ENCODE data around the gene THEM5. TPM values are rescaled to one million over a fixed set of nuclear protein-coding genes. Genes with fewer than 3 reads are reported as not detected.
A peak's percentile ranks its signal among the peaks of the same experiment; 100 is the strongest.

The THEM5 gene
- total RNA-seq, 2 donors from 2014 or later, result not detected

DNA sequence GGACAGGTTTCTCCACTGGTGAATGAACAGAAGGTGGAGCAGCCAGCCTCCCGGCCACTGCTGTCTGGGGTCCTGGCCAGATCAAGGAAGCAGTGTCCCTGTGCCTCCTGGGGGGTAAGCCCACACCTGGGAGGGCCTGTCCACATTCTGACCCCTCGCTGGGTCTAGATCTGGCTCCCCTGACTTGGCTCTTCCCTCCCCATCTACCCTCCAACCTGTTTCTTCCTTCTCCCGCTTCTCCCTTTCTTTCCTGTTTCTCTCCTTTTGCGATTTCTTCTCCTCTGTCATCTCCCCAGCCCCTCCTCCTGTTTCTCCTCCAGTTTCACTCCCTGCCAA, 22.3 kb downstream of the THEM5 start:
- H3K27ac Mint-ChIP-seq, result no peak overlapping the region
- Histone ChIP-seq H3K9ac (ENCODE audit: extremely low read depth, low read length, poor library complexity, severe bottlenecking) (no peak overlapping the region), H3K4me1 (ENCODE audit: control insufficient read depth, insufficient read depth, low read length) (no peaks in the 10 kb centered on the region), H3K36me3 (ENCODE audit: control insufficient read depth, insufficient read depth, low read length) (no peaks in the 10 kb centered on the region), H3K27me3 (ENCODE audit: control insufficient read depth, insufficient read depth, low read length, poor library complexity, severe bottlenecking) (no peaks in the 10 kb centered on the region), H3K27ac (ENCODE audit: low read depth, low read length) (no peak overlapping the region), H3K4me3 (ENCODE audit: low read length) (no peak overlapping the region), H3K9me3 (ENCODE audit: control insufficient read depth, low read length) (no peaks in the 10 kb centered on the region)
- no peak for DNase-seq
- H3K9me3 Mint-ChIP-seq, result no peaks in the 10 kb centered on the region
- TF ChIP-seq, protein P1, sequence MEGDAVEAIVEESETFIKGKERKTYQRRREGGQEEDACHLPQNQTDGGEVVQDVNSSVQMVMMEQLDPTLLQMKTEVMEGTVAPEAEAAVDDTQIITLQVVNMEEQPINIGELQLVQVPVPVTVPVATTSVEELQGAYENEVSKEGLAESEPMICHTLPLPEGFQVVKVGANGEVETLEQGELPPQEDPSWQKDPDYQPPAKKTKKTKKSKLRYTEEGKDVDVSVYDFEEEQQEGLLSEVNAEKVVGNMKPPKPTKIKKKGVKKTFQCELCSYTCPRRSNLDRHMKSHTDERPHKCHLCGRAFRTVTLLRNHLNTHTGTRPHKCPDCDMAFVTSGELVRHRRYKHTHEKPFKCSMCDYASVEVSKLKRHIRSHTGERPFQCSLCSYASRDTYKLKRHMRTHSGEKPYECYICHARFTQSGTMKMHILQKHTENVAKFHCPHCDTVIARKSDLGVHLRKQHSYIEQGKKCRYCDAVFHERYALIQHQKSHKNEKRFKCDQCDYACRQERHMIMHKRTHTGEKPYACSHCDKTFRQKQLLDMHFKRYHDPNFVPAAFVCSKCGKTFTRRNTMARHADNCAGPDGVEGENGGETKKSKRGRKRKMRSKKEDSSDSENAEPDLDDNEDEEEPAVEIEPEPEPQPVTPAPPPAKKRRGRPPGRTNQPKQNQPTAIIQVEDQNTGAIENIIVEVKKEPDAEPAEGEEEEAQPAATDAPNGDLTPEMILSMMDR (conservative IDR thresholded peaks at IDR 0.05), result no peak
- no peaks in the 10 kb centered on the region for H3K36me3 Mint-ChIP-seq (ENCODE audit: low read depth)
- H3K4me1 Mint-ChIP-seq, result peaks cover 20% of the 10 kb centered on the region
- no peaks in the 10 kb centered on the region for H3K27me3 Mint-ChIP-seq (ENCODE audit: insufficient read depth)
- 90 to 96% methylated on average over 4 of the region's 4 CpGs for WGBS, 2 experiments (ENCODE audit: insufficient coverage in 1 of 2, insufficient read length in 1 of 2)
- H3K4me3 Mint-ChIP-seq, result no peak overlapping the region

DNA sequence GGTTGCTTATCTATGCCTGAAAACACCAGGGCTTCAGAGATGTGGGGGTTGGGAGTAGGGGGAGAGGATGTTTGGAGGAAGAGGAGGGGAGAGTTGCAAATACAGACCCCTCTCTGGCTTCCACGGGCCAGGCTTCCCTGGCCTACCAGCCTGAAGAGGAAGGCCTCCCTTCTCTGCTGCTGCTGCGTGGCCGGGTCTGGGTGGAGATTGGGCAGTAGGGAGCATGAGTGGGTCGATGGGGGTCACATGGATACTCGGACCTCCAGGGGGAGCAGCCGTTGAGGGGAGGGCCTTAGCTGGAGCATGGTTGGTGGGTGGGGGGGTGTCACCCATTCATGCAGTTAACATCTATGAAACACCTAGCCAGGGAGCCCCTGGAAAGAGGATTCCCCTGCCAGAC, 23.5 kb downstream of the THEM5 start:
- 64% methylated on average over 6 of the region's 6 CpGs; no CpG with 5 or more reads in 1 of the 2 experiments for WGBS, 2 experiments (ENCODE audit: insufficient coverage in 1 of 2, insufficient read length in 1 of 2)
- TF ChIP-seq, protein P1 (conservative IDR thresholded peaks at IDR 0.05), result no peak
- Histone ChIP-seq H3K27me3 (ENCODE audit: control insufficient read depth, insufficient read depth, low read length, poor library complexity, severe bottlenecking) (no peaks in the 10 kb centered on the region), H3K9ac (ENCODE audit: extremely low read depth, low read length, poor library complexity, severe bottlenecking) (no peak overlapping the region), H3K4me1 (ENCODE audit: control insufficient read depth, insufficient read depth, low read length) (no peaks in the 10 kb centered on the region), H3K4me3 (ENCODE audit: low read length) (no peak overlapping the region), H3K9me3 (ENCODE audit: control insufficient read depth, low read length) (no peaks in the 10 kb centered on the region), H3K36me3 (ENCODE audit: control insufficient read depth, insufficient read depth, low read length) (no peaks in the 10 kb centered on the region), H3K27ac (ENCODE audit: low read depth, low read length) (no peak overlapping the region)
- DNase-seq, result no peak
- no peaks in the 10 kb centered on the region for H3K36me3 Mint-ChIP-seq (ENCODE audit: low read depth)
- no peaks in the 10 kb centered on the region for H3K9me3 Mint-ChIP-seq
- H3K4me1 Mint-ChIP-seq, result peaks cover 20% of the 10 kb centered on the region
- no peak overlapping the region for H3K4me3 Mint-ChIP-seq
- H3K27ac Mint-ChIP-seq, result no peak overlapping the region
- H3K27me3 Mint-ChIP-seq (ENCODE audit: insufficient read depth), result no peaks in the 10 kb centered on the region

GRCh38 chr1:151829352-151830046, 24.0 kb downstream of the THEM5 start:
- TF ChIP-seq, protein P1 (conservative IDR thresholded peaks at IDR 0.05), result no peak
- peak overlapping the region; percentile 21 for H3K27ac ChIP-seq (ENCODE audit: low read depth, low read length)
- Mint-ChIP-seq H3K4me3 (no peak overlapping the region), H3K27me3 (ENCODE audit: insufficient read depth) (no peaks in the 10 kb centered on the region), H3K9me3 (no peaks in the 10 kb centered on the region), H3K4me1 (peaks cover 20% of the 10 kb centered on the region), H3K36me3 (ENCODE audit: low read depth) (no peaks in the 10 kb centered on the region), H3K27ac (no peak overlapping the region)
- no peaks in the 10 kb centered on the region for H3K27me3 ChIP-seq (ENCODE audit: control insufficient read depth, insufficient read depth, low read length, poor library complexity, severe bottlenecking)
- H3K9me3 ChIP-seq (ENCODE audit: control insufficient read depth, low read length), result no peaks in the 10 kb centered on the region
- 50 to 92% methylated on average over 2 to 4 of the region's 4 CpGs for WGBS, 2 experiments (ENCODE audit: insufficient coverage in 1 of 2, insufficient read length in 1 of 2)
- no peaks in the 10 kb centered on the region for H3K4me1 ChIP-seq (ENCODE audit: control insufficient read depth, insufficient read depth, low read length)
- no peak overlapping the region for H3K4me3 ChIP-seq (ENCODE audit: low read length)
- H3K9ac ChIP-seq (ENCODE audit: extremely low read depth, low read length, poor library complexity, severe bottlenecking), result no peak overlapping the region
- no peak for DNase-seq
- no peaks in the 10 kb centered on the region for H3K36me3 ChIP-seq (ENCODE audit: control insufficient read depth, insufficient read depth, low read length)

Data from endodermal cell (in vitro differentiated cells).